ENCODE results near the gene MKRN2. TPM values are rescaled to one million over a fixed set of nuclear protein-coding genes. Genes with fewer than 3 reads are reported as not detected.
"Not testable (repeated sequence)": the region's sequence is repeated elsewhere in the genome, so short reads cannot be mapped to it uniquely, and the experiment has no call there.

MKRN2 gene, protein sequence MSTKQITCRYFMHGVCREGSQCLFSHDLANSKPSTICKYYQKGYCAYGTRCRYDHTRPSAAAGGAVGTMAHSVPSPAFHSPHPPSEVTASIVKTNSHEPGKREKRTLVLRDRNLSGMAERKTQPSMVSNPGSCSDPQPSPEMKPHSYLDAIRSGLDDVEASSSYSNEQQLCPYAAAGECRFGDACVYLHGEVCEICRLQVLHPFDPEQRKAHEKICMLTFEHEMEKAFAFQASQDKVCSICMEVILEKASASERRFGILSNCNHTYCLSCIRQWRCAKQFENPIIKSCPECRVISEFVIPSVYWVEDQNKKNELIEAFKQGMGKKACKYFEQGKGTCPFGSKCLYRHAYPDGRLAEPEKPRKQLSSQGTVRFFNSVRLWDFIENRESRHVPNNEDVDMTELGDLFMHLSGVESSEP
- total RNA-seq = 33.6 TPM
- long read RNA-seq, transcript MKRN2-202 (7 exons, 1,436 nt) = minor isoform, 5 of 72 reads
- long read RNA-seq, transcript MKRN2-201 (8 exons, 2,848 nt) = major isoform, 54 of 72 reads
- long read RNA-seq, partial matches to known transcripts = 6 of 72 reads
- long read RNA-seq, other reads (novel, unspliced or antisense) = 7 of 72 reads

DNA sequence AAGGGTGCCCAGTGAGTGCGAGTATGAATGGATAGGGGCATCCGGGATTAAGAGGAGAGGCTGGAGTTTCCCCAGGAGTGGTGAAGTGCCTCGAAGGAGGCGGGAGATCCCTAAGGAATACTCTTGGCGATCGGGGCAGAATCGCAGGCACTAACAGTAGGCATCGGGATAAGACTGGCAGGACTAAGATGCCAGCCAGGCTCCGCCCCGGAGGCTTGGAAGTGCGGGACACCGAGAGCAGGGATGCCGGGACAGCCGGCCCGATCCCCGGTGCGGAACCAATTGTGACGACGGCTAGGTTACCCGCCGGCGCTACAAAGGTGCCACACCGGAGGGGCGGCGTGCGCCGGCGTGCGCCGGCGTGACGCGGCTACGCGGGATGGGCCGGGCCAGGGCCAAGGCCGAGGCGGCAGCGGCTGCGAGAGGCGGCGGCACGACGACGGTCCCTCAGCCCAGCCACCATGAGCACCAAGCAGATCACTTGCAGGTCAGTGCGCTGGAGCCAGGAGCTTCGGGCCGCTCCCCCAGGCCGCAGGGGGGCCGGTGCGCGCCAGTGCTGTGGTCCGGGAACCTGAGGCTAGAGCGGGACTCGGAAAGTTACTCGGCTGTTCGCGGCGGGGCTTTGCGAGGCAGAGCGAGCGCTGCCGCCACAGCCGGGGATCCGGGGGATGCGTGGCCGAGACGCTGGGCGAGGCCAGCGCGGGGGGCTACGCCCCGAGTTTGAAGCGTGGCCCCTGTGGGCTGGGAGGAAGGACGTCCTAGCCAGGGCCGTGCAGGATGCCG, at the start of gene MKRN2:
MKRN2 (plus strand) TSS at position 398 of the 783 bp plus-strand sequence; CDS start at position 462, 64 bp downstream.
- intact Hi-C loops (cut with micrococcal nuclease) = no loop called here
- DNase-seq (peak; percentile 93), ATAC-seq (peak; percentile 96)

DNA sequence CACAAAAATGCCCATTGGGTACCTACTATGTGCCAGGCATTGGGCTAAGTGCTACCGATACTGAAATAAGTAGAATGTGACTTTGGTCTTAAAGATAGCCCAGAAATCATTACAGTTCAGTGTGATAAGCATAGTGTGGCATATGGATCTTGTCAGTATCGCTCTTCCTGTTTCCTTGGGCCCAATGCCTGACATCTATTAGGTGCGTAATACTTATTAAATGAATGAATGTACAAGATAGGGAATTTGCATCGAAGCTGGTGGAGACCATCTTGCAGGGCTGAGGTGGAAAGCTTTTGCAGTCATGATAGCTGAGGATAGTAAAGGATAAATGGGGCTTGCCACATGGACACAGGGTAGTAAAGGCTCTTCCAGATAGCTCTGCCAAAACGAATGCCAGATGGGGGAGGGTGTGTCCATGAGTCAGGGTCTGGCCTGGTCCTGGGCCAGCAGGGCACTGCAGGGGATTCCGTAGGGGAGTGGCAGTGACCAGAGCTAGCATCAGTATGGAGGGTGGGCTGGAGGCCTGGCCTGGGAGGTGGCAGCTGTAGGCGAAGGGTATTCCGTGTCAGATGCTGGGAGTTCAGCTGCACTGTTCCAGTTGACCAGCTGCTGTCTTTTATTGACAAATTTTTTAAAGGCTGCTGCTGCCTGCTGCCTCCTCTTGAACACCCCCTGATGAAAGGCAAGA, 49.2 kb upstream of the MKRN2 start:
- no peak for DNase-seq
- intact Hi-C loops (cut with micrococcal nuclease) = no loop called here
- ATAC-seq = peak; percentile 53

DNA sequence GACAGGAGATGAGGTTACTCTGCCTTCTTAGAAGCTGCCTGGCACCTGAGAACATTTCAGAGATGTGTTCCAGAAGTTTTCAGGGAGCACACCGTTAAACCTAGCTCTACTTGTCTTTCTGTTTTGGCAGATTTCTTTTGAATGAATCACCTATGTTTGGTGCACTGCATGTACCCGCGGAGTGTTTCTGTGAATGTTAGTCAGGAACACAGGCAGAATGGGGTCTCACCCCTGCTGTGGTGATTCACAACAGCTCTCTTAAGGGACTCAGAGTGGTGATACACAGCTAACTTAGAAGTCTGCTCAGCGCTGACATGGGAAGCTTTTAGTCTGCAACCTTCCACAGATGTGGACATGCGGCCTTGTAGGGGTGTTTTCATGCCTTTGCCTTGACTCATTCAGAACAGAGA, 48.6 kb upstream of the MKRN2 start:
- intact Hi-C loops (cut with micrococcal nuclease) = no loop called here
- ATAC-seq (peak; percentile 71), DNase-seq (no peak)

DNA sequence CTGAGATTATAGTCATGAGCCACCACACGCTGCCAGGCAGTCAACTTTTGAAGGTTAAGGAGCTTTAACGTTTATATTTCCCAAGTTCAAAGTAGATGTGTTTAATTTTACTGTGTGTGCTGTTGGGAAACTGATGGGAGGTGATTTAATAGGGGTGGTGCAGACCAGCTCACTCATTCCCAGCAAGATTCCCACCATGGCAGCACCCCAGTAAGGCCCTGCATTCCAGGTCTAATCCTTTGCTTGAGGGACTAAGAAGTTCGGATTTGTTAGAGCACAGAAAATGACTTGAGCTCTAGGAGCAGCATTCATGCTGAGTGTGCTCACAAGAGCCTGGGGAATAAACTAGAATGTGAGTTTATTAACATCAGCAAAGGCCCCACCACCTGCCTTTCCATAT, 47.4 kb upstream of the MKRN2 start:
- intact Hi-C loops (cut with micrococcal nuclease) = no loop called here
- DNase-seq (no peak), ATAC-seq (no peak)

DNA sequence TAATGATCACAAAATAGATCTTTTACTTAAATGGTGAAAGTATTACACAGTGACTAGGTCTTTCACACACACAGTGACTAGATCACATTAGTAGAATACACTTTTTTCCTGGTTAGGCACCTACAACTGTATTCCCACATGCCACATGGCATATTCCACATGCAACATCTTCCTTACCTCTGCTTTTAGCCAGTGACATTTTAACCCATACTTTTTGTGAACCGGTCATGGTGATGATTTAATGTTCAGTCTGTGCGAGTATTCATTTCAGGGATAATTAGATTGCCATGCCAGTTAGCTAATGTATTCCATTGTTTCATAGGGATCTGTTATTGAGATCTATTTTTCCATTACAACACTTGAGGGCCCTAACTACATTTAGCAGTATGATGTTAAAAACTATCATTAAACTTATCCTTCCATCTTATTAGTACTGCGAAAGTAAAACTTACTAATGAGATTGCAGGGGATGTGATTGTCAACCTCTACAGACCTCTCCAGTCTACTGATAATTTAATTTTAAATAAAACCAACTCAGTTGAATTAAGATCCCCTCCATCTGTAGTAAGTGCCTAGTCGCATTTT, 44.3 kb upstream of the MKRN2 start:
- DNase-seq (no peak), ATAC-seq (no peak)
- intact Hi-C loops (cut with micrococcal nuclease) = no loop called here

DNA sequence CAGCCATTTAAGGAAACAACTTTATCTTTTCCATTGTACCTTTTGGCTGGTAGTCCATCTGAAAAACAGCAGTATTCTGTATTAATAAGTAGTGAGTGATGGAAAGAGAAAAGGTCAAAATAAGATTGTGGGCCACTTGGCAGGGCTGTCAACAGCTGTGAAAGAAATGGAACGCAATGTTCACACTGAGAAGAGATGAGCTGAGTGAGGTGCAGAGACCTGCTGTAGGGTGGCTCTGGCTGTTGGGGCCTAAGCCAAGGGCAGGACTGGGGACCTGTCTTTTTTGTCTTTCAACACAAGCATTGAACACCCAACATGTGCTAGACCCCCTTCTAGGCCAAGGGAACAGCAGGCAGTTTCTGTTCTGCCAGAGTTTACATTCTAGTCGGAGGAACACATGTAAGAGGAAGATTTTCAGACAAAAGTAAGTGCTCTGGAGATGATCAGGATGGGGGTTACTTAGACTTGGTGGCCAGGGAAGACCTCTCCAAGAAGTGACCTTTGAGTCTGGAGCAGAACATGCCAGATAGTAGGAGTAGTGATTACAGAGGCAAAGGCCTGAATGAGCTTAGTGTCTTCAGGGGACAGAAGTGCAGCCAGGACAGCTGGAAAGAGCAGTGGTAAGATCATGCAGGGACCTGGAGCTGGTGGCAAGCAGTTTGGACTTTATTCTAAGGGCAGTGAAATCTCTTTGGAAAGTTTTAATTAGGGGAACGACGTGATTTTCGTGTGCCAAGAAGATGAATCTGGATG, 43.0 kb upstream of the MKRN2 start:
- DNase-seq (peak; percentile 63), ATAC-seq (peak; percentile 95)
- intact Hi-C loops (cut with micrococcal nuclease) = no loop called here

DNA sequence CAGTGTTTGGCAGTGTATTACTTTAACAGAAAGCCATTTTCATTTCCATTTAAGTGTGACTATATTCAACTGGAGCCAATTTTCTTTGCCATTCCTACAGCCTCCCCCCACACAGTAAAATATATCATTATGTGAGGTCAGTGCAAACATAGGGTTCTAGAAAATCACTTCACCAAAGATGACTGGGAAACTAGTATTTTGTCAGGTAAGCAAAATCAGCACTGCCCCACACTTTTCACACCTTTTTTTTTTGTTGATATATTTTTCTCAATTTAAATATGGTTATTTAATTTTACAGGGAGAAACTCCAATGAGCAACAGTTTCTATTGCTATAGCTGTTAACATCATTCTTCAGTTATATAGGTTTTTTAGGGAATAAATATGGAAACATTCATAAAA, 41.3 kb upstream of the MKRN2 start:
- ATAC-seq = no peak
- intact Hi-C loops (cut with micrococcal nuclease) = no loop called here

DNA sequence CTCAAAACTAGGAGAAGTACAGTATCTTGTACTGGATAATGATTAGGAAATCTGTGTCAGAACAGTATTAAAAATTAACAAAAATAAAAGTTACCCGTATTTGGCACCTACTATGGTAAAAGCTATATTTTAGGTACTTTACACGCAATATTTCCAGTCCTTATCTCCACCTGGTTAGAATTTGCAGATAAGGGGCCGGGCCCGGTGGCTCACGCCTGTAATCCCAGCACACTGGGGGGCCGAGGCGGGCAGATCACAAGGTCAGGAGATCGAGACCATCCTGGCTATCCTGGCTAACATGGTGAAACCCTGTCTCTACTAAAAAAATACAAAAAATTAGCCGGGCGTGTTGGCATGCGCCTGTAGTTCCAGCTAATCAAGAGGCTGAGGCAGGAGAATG, 40.0 kb upstream of the MKRN2 start:
- intact Hi-C loops (cut with micrococcal nuclease) = no loop called here
- DNase-seq = no peak
- no peak for ATAC-seq

More for the DNA sequence above, 41.3 kb upstream of the MKRN2 start:
- DNase-seq = no peak

DNA sequence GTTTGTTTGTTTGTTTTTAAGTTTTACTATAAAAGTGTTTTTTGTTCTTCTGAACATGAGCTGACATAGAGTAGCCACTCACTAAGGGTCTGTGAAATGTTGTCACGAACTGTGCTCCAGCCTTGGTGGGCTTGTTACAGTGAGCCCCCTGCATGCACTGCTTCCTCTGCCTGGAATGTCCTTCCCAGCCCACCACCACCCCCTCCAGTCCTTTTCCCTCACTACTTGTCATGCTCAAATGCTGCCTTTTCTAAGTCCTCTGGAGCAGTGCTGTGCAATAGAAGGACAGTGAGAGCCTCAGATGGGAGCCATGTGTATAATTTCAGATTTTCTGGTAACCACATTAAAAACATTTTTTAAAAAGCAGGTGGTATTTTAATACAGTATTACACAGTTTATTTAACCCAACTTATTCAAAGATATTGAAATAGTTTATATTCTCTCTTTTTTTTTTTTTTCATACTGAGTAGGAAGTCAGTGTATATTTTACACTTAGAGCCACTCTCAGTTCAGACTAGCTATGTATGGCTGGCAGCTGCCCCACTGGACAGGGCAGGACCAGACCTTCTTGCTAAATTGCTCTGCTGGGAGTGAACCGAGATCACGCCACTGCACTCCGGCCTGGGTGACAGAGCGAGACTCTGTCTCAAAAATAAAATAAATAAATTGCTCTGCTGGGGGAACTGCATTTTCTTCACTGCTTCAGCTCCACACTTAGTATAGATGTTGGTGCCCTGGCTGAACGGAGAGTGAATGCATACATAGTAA, 38.4 kb upstream of the MKRN2 start:
- peak; percentile 42 for DNase-seq
- intact Hi-C loops (cut with micrococcal nuclease) = no loop called here
- ATAC-seq = no peak

DNA sequence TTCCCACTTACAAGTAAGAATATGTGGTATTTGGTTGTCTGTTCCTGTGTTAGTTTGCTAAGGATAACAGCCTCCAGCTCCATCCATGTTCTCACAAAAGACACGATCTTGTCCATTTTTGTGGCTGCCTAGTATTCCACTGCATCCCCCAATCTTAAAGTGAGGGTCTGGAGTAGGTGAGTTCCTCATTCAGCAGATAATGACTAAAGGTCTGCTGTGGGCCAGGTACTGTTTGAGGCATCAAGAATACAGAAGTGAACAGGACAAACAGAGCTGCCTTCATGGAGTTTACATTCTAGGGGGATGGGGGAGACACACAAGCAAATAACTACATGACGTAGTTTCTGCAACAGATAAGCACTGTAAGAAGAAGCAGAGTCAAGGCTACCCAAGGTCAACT, 35.9 kb upstream of the MKRN2 start:
- ATAC-seq (no peak), DNase-seq (no peak)
- intact Hi-C loops (cut with micrococcal nuclease) = no loop called here

DNA sequence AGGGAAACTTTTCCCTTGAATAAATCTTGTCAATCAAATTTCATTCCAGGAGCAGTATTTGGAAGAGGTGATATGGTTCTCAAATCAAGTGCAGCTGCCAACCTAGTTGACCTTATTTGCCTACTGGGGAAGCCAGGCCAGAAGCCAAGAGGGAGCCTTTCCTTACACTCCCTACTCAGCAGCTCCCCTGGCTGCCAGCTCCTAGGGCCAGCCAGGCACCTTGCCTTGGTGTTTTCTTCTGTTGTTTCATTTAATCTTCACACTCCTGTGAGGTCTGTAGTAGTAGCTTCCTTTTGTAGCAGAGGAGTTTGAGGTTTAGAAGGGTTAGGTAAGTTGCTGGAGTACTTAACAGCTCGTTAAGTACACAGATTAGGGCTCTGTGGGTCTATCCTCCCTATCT, 34.2 kb upstream of the MKRN2 start:
- ATAC-seq (peak; percentile 94), DNase-seq (peak; percentile 61)
- intact Hi-C loops (cut with micrococcal nuclease) = no loop called here

DNA sequence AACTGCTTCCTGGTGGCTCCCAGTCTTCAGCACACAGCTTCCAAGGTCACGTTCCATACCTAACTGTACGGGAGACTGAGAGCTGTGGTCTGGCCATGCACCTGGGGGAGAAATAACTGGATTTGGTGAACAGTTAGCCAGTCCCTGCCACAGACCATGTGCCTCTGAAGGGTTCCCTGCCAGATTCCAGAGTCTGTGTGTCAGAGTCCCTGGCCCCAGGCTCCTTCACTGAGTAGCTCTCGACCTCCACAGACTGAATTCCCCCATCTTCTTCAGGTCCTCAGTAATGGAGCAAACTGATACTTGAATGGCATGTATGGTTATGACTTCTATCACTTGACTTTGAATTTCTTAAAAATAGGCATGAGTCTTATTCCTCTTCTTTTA, 29.1 kb upstream of the MKRN2 start:
- intact Hi-C loops (cut with micrococcal nuclease) = no loop called here
- no peak for ATAC-seq
- DNase-seq = no peak

DNA sequence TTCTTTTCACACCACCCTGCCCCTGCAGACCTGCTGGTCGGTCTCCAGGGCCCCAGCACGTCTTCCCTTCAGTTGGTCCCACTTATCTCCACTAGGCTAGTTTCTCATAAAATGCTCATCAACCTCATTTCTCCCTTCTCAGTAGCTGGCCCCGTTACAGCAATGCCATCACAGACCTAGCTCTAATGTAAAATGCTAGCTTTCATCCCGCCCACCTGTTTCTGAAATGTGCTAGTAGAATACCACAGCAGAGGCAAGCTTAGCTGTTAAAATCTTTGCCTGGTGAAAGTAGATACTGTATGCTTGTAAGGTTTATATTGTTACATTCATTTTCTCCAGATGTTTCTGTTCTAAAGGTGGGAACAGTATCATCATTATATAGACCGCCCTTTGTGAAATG, 24.7 kb upstream of the MKRN2 start:
- no peak for DNase-seq
- intact Hi-C loops (cut with micrococcal nuclease) = no loop called here
- no peak for ATAC-seq

DNA sequence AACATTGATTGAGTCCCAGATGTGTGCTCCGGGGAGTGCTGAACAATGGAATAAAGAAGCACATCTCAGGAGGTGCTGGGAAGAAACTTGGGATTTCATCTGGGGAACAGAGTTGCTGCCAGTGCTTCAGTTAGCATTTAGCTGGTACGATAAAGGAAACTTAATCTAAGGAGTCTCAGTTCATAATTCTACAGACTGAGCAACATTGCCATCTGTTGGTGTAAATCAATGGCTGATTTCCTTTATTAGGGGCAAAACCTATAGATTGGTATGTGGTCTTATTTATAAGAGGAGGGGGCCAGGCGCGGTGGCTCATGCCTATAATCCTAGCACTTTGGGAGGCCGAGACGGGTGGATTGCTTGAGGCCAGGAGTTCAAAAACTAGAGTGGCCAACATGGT, 20.5 kb upstream of the MKRN2 start:
- intact Hi-C loops (cut with micrococcal nuclease) = no loop called here
- DNase-seq (no peak), ATAC-seq (no peak)

DNA sequence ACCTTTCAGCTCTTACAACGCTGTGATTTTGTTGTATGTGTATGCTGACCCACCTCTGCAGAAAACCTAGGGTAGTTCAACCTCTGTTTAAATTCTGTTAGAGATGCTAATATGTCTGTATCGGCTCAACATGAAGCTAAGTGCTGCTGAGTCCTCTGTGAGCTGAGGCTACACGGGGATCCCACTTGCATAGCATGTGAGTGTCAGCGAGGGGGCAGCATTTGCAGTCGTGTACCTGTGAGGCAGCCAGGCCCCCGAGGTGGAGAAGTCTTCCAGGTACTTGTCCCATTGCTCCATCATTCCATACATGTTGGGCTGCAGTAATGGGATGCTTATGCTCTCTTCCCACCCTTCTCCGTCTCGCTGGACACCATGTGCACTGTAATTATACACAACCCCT, 15.3 kb upstream of the MKRN2 start:
- no peak for DNase-seq
- intact Hi-C loops (cut with micrococcal nuclease) = no loop called here
- peak; percentile 59 for ATAC-seq

DNA sequence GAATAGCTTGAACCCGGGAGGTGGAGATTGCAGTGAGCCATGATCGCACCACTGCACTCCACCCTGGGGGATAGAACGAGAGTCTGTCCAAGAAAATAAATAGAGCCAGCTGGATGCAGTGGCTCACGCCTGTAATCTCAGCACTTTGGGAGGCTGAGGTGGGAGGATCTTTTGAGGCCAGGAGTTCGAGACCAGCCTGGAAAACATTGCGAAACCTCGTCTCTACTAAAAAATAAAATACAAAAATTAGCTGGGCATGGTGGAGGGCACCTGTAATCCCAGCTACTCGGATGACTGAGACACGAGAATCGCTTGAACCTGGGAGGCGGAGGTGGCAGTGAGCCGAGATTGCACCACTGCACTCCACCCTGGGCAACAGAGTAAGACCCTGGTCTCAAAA, 13.4 kb upstream of the MKRN2 start:
- ATAC-seq; DNase-seq; intact Hi-C loops (cut with micrococcal nuclease): not testable (repeated sequence)

DNA sequence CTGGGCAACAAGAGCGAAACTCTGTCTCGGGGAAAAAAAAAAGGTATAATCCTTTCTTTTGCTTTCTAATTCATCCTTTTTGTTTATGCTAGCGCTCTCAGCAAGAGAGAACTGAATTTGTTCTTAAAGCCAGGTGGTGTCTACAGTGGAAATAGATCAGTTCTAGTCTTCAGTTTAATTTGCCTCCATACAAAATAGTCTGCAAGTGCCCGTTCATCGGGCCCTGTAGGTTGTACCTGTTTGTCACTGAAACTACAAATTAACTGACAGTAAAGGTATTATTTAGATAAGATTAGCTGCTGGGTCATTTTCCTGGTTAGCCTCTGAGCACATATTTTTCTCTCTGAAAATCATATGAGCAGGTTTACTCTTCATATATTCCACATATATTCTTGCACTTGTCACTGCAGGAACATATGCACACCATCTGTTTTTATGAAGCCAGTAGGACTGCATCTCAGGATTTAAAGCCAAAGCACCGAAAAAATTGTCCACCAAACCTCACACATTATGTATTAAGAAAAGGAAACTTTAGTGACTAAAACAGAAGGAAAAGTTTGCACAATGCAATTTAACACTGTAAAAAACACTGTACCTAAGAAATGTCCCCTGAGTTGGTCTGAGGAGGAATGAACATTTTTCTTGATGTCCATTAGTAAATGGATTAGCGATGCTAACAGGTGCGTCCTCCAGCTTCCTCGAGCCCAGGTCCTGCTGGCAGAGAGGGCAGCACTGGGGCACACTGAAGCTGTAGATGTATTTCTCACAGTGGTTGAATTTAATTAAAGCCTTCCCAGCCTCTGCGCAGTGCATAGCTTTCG, 12.0 kb upstream of the MKRN2 start:
- DNase-seq = no peak
- intact Hi-C loops (cut with micrococcal nuclease) = no loop called here
- no peak for ATAC-seq
